GM18508 (cell line): ENCODE measurements around the gene FRMD4A.
A peak's percentile ranks its signal among the peaks of the same experiment; 100 is the strongest.

Experiments used
- ATAC-seq: cut with Tn5 transposase; IDR thresholded peaks from one replicate; pipeline ENCODE4 v1.9.1; 2021; ENCODE audit warnings: moderate number of reproducible peaks; ENCODE audit not compliant: insufficient read depth, unreplicated experiment

Gene FRMD4A

DNA sequence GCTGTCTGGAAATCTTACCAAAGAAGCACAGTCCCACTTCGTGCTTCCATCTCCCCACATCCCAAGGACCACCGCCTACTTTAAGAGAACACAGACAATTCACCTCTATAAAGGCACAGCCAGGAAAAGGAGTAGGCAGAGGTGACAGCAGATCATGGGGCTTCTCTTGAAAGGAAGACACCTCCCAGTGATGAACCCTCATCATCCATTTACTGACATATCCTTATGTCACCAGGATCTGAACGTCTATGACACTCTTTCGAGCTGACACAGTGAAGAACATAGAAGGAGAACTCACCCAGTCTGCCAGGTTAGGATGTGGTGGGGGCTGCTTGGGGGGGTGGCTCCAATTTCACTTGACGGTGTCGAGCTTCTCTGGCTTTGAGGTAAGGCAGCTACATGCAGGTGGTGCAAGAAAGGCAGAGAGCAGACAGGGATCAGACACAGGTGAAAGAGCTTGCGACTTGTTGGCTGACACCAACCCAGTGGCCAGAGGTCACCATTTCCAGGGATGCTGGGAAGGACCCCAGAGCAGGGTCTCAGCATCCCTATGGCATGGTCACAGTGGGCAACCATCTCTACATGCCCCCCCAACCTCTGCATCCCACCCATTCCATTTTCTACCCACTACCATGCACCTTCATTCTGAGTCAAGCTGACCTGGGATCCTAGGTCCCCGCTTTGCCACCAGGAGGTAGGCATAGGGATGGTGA is 676.5 kb downstream of the FRMD4A start:
- ATAC-seq, result no peak

DNA sequence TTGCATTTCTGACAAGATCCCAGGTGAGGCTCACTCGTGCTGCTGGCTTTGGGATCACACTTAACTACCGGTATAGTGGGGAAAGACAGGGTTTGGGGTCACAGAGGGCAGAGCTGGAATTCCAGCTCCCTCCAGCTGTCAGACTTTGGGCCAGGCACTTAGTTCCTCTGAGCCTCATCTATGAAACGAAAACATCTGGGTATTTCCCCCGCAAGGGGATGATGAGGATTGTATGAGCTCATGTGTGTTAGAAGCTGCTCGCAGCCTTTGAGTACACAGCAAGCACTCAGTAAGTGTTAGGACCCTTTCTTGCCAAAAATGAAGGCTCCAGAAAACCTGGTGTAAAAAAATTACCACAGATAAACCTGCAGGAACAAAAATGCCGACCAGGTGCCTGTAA is 677.9 kb downstream of the FRMD4A start:
- ATAC-seq, result no peak

DNA sequence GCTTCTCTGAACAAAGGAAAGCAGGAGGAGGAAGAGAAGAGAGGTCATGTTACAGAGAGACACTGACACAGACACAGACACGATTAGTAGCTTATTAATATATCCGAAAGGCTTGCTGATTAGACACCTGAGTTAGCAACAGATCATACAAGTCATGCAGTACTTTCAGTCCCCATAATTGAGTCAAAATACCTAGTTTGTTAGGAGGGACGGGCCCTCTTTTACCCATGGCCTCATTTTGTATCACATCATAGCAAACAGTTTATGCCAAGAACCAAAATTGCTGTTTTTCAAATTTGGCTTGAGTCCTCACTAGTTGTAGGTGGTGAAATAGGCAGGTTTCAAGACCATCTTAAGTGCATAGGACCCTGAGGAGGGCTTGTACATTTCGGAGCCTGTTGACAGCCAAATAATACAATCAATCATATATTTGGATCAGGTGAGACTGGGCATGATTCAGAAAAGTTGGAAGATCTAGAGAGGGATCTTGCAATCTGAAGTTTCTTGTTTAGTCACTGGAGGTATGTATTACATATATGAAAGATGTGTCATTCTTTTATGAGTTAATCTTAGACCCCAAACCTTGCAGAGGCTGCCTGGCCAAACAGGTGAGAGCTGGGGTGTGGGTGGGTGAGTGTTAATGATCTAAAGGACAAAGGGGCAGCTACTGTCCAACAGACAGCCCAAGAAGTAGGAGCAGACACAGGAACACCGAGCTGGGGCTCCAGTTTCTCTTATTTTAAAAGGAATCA is 678.6 kb downstream of the FRMD4A start:
- no peak for ATAC-seq

DNA sequence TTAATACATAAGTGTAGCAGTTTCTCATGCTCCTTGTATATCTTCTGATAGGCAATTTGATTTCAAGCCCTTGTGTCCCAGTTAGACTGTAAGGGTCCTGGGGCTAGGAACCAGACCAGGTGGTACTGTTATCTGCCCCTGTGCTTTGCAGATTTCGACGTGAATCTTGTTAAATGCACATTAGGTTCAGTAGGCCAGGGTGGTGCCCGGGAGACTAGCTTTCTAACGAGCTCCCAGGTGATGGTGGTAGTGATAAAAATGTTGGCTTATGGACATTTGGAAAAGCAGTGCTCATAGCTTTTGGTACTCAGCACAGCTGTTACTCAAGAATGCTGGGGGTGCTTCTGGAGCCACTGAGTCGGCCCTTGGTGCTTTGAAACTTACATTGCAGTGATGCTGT is 679.8 kb downstream of the FRMD4A start:
- no peak for ATAC-seq

DNA sequence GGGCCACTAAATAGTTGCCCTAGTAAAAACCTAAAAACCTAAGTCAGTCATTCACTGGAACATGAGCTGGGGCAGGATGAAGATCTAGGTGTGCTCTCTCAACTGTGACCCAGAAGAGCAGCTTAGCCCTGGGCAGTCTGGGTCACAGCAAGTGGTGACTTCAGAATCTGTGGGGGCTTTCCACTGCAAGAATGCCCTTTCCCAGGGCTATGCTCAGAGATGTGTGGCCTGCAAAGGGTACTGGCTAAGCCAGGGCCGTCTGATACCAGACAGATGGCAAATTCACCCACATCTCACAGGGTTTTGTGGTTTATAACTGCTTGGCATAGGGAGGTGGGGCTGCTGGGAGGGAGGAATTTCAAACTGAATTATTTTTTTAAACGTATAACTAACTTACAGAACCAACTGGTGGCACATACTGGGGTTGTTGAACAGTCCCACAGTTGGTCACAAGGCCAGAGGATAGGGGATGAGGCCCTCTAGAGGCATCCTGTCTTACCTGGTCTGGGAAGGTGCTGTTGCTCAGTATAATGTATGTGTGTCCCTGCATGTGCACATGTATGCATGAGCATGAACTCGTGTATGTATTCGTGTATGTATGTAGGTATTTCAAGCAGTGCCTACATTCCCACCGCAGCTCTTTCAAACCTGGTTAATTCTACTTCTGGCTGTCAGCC is 680.7 kb downstream of the FRMD4A start:
- peak; percentile 54 for ATAC-seq

DNA sequence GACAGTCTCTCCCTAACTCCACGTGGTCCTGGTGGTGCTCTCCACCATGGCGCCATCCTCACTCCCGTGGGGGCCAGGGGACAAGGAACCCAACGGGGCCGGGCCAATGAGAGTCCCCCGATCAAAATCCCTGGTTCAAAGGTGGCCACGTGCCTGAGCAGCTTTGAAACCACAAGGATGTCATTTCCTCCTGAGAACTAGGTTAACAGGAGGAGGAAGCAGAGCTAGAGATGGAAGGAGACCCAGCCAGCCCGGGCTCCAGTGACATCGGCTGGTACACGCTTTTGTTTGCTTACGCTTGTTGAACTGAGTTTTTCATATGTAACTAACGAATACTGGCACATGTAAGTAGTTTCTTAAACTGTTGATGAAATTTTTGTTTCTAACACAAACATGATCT is 682.3 kb downstream of the FRMD4A start:
- ATAC-seq, result no peak

DNA sequence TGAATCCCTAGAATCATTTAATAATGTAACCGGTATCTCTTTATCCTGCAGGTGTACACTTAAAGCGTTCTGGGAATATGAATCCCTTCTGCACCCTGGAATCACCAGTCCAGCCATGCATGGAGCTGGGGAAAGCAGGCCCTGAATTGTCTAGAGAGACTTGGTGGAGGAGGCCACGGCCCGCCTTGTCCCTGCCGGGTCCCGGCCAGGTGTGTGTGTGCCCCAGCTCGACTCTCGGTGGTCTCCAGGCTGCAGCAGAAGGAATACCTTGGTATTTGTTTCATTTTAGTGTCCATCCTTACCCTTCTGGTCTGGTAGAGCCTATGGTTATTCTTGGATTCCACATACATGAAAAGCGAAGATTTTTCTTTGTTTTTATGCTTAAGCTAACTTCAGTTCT is 685.9 kb downstream of the FRMD4A start:
- ATAC-seq, result no peak

DNA sequence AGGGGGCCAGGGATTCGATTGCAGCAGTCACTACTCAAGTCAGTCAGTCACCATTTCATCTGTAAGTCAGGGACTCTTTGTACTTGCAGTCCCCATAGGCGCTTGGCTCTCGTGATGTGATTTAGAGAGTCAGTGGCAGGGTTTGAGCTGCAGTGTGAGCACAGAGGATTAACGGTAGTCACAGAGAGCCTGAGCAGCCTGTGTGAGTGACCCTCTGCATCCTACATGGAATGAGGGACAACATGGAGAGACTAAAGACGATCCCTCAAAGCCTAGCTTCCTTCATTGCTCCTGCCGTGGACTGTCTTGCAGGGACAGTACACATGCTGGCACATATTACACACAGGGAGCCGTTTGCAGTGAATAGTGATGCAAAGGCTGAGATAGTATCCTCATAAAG is 687.7 kb downstream of the FRMD4A start:
- no peak for ATAC-seq

DNA sequence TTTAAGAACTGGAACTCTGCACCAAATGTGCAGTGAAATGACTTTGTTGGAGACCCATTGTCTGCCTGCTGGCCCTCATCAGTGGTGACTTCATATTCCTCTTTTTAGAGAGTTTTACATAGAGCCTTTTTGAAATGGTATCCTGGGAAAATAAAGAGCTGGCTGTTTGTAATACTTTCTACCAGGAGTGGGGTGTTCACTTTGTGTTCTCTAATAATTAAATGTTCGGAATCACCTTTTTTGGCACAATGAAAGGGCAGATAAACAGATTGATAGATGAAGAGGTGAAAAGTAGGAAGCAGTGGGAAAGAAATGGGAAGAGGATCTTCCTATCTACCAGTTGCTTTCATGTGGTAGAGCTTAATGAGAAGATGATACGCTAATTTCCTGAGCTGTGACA is 688.4 kb downstream of the FRMD4A start:
- ATAC-seq, result no peak

DNA sequence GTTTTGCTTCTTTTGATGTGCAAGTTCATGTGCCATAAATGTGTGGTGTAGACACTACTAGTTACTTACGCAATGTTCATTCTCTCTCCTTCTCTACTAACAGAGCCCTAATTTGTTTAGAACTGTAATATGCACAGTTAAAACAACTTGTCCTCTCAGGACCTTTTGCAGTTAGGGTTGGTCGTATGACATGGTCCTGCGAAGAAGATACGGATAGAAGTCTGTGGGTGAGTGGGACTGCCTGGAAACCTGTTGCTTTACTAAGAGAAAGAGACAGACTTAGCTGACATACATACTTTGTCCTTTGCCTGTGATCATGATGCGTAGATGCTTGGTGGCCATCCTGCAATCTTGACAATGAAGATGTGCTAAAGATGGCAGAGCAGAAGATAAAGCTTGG is 692.8 kb downstream of the FRMD4A start:
- no peak for ATAC-seq

DNA sequence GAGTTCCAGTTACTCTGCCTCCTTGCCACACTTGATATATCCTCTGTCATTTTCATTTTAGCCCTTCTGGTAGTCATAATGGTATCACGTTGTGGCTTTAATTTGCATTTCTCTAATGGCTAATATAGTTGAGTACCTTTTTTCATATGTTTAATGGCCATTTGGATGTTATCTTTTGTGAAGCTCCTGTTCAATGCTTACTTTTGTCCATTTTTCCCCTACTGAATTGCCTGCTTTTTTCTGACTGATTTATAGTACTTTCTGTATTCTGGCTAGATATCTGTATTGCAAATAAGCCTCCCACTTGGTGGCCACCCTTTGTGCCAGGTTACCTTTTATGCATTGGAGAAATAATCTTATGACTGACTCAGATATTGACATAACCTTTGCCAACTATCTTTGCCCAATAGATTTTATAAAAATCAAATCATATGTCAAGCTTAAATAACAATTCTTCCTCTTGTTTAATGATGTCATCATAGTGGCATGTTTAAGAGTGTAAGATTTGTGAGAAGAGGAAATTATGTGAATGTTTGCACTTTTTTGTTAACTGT is 693.3 kb downstream of the FRMD4A start:
- ATAC-seq, result no peak

DNA sequence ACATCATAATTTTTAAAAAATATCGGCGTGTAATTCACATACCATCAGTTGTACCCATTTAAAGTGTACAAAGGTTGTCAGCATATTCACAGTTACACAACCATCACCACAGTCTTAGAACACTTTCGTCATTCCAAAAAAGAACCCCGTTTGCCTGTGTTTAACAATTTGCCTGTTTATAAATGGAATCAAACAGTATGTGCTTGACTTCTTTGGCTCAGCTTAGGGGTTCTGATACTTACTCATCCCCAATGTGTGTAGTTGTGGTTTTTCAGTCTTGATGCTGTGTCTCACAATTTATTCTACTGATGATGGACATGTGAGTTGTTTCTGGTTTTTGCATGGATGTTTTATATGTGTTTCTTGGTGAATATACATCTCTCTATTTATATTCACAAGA is 693.9 kb downstream of the FRMD4A start:
- no peak for ATAC-seq

DNA sequence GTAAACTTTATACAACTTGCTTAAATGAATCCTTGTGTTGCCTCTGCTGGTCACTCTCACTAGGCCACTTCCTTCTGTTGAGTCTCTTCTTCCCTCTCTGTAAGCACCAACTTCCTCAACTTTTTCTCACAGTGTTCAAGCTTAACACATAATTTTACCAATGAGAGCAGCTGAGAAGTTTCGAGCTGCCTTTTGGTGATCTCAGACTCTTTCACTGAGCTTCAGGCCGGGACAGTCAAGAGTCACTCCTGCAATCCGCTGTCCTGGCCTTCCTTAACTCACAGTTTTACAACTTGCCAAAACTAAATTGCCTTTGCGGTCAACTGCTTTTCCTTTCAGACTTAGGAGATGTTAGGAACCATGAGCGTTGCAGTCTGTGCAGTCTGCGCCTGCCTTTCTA is 696.5 kb downstream of the FRMD4A start:
- ATAC-seq, result no peak

DNA sequence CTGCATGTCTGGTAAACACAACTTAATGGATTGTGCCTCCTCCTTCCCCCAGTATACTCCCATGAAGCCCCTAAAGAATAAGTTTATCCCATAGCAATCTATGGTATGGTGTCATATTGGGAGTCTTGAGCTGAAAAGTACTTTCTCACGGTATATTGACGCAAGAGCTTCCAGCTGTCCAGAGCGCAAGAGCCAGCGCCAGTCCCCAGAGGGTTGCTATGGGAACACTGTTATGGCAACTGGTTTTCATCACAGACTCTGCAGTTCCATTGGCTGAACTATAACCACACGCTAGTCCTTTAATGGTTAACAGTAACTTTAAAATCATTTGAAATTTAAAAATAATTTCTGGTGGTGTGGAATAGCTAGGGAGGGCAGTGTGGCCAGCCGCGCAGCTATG is 697.0 kb downstream of the FRMD4A start:
- ATAC-seq, result no peak

DNA sequence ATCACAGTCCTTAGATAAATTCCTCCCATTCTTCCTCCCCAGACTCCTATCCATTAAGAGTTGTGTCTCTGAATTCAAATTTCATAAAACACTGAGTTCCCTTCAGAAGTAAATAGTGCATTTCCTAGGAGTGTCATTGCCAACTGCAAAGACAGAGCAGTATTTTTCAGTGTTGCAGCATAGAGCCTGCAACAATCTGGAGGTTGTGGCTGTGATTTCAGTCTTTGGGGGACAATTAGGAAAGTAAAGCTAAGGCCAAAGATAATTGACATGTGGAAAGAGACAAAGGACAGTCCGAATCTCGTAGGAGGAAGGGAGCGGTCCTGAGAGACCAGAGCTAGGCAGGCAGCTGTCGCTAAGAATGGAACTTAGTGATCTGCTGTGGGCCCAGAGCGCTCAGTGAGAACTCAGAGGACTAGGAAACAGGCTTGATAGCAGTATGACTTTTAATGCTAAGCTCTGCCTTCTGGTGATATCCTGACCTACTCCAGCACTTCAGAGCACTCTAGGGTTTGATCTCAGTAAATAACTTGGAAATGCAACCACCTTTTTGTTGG is 697.8 kb downstream of the FRMD4A start:
- ATAC-seq, result no peak

DNA sequence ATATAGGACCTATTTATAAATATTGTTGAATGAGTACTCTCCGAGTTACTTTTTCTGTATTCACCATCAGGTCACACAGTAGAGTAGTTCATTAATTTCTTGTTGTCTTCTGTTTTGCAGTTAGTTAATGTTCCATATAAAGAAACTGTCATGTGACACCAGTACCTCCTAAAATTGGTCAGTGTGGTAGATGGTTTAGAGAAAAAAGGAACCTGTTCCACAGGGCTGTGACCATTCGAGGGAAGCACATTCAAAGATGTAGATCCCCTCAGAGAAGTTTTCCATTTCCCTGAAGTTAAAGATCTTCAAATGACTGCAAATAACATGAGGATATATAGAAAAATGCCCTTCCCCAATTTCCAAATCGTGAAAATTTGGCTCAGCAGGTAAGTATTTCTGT is 698.3 kb downstream of the FRMD4A start:
- no peak for ATAC-seq

DNA sequence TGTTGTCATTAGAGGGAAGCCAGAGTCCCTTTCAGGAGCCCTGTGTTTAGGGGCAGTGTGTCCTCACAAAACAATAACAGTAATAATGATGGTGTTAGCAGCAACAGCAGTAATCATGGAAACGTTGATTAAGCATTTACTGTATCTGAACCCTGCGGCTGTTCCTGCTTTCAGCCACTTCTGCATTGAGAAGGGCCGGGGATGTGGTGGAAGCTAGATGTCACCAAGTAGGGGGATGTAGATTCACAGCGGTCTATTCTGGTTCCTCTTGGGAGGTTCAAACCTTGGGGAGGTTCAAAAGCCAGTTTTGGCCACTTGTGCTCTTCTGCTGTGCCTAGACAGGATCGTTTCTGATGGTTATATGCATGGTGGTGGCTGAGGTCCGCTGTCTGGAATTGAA is 699.1 kb downstream of the FRMD4A start:
- ATAC-seq, result no peak

DNA sequence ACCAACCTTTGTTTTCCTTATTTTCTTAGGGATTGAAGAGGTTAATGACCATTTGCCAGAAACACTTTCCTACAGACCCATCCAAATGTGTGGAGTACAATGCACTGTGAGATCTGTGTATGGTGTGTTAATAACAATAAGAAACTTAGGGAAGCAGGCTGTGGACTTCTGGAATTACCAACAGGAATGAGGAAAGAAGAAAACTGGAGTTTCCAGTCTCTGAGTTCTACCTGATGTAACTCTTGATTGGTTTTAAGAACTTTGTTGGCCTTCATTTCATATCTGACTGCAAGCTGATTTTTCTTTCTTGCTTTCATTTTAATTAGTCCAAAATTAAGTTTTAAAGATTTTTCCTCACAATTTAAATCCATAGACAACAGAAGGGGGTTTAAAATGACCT is 700.5 kb downstream of the FRMD4A start:
- ATAC-seq, result no peak

DNA sequence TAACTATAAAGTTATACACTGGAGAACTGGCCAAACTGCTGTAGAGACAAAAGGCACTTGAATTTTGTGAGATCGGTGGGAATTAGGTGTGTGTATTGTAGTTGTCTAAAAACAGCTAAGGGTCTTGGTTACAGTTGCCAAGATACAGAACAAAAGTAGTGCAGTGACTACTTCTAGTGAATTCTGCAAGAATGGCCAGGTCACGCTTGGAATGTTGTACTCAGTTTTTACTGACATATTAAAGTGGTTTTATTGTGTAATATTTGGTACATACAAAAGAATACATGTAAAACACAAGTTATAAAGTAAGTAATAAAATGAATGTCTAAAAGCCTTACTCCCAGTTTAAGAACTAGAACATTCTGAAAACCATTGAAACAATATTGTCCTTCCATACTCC is 701.6 kb downstream of the FRMD4A start:
- no peak for ATAC-seq

DNA sequence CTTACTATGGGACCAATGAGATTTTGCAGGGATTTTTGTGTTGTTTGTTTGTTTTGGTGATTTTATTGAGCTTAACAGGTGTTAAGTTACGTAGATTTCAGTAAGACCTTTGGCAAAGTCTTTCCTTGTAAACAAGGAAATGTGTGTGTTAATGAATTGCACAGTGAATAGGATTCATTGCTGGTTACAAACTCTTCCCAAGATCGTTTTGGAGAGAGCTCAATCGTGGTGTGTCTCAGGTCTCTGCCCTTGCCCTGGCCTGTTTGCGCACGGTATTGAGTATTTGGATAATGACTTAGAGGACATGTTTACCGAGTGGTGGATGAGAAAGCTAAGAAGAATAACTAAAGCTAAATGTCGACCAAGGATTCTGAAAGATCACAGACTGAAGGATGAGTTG is 702.1 kb downstream of the FRMD4A start:
- ATAC-seq, result no peak
